ENCODE measurements around the gene FAR2. TPM values are rescaled to one million over a fixed set of nuclear protein-coding genes. Genes with fewer than 3 reads are reported as not detected.

Gene FAR2
- polyA plus RNA-seq, 1 donor (not counting 4 experiments of a cell fraction or from before 2014, with no cell fraction given) = 9.2 TPM

DNA sequence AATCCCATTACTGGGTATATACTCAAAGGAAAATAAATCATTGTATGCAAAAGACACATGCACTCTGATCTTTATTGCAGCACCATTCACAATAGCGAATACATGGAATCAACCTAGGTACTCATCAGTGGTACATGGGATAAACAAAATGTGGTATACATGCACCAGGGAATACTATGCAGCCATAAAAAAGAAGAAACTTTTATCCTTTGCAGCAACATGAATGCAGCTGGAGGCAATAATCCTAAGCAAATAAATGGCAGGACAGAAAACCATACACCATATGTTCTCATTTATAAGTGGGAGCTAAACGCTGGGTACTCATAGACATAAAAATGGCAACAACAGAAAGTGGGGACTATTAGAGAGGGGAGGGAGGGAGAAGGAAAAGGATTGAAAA is 216.0 kb downstream of the FAR2 start:
- Histone ChIP-seq H3K9me1 (ENCODE audit: control insufficient read depth, extremely low read depth, insufficient read depth, low read length) (no peaks in the 10 kb centered on the region), H3K79me2 (ENCODE audit: control insufficient read depth, insufficient read depth, low read length) (peaks cover 3% of the 10 kb centered on the region), H3K4me2 (ENCODE audit: control insufficient read depth, extremely low read depth, insufficient read depth, low read depth, low read length) (no peak overlapping the region), H3K9ac (ENCODE audit: control insufficient read depth, extremely low read depth, insufficient read depth, low read length) (no peak overlapping the region), H3K27ac (ENCODE audit: control insufficient read depth, insufficient read depth, low read length) (no peak overlapping the region), H4K20me1 (ENCODE audit: control insufficient read depth, extremely low read depth, insufficient read depth, low read length) (no peaks in the 10 kb centered on the region), H2AFZ (ENCODE audit: control insufficient read depth, low read length) (no peak overlapping the region), H3K27me3 (ENCODE audit: control insufficient read depth, extremely low read depth, insufficient read depth, low read length) (no peaks in the 10 kb centered on the region), H3K4me1 (ENCODE audit: control insufficient read depth, extremely low read depth, insufficient read depth, low read length) (no peaks in the 10 kb centered on the region), H3K9me3 (ENCODE audit: control insufficient read depth, low read depth, low read length) (no peaks in the 10 kb centered on the region), H3K36me3 (ENCODE audit: control insufficient read depth in 2 of 2, extremely low read depth in 1 of 2, insufficient read depth in 2 of 2, low read length in 2 of 2) (peaks cover 2 to 5% of the 10 kb centered on the region in 2 experiments), H3K4me3 (ENCODE audit: control insufficient read depth in 2 of 3, extremely low read depth in 1 of 3, insufficient read depth in 2 of 3, low read depth in 1 of 3, low read length in 3 of 3) (no peak overlapping the region)
- dilution Hi-C loops (cut with MboI; ENCODE audit: extremely low pct_ligation_motif_present, low sequenced_read_pairs) = no loop called here
- TF ChIP-seq, protein P1, sequence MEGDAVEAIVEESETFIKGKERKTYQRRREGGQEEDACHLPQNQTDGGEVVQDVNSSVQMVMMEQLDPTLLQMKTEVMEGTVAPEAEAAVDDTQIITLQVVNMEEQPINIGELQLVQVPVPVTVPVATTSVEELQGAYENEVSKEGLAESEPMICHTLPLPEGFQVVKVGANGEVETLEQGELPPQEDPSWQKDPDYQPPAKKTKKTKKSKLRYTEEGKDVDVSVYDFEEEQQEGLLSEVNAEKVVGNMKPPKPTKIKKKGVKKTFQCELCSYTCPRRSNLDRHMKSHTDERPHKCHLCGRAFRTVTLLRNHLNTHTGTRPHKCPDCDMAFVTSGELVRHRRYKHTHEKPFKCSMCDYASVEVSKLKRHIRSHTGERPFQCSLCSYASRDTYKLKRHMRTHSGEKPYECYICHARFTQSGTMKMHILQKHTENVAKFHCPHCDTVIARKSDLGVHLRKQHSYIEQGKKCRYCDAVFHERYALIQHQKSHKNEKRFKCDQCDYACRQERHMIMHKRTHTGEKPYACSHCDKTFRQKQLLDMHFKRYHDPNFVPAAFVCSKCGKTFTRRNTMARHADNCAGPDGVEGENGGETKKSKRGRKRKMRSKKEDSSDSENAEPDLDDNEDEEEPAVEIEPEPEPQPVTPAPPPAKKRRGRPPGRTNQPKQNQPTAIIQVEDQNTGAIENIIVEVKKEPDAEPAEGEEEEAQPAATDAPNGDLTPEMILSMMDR (optimal IDR thresholded peaks at IDR 0.05 in 1 of 3, IDR thresholded peaks at IDR 0.05 in 1 of 3, conservative IDR thresholded peaks at IDR 0.05 in 1 of 3; ENCODE audit: extremely low read depth in 1 of 3, insufficient read depth in 2 of 3, low read length in 3 of 3) = no peak
- no peak for TF ChIP-seq EZH2 (IDR thresholded peaks at IDR 0.05; ENCODE audit: low read length)
- FAIRE-seq (no peak), DNase-seq (ENCODE audit: low read depth, low spot score) (no peak)

DNA sequence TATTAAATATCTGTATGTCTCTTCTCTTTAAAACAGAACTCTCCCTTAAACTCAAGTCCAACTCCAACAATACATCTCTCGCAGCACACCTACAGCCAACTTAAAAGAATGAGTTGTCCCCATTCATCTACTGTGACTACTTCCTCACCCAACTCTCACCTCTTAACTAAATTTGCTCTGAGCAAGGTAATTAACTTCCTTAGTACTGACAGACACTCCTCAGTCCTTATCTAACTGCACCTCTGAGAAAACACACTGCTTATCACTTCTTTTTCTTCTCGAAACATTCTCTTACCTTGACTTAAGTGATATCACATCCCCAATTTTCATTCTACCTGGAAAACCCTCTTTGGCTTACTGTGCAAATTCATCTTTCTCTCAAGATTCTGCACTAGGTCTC is 224.9 kb downstream of the FAR2 start:
- Histone ChIP-seq H3K4me3 (ENCODE audit: control insufficient read depth in 2 of 3, extremely low read depth in 1 of 3, insufficient read depth in 2 of 3, low read depth in 1 of 3, low read length in 3 of 3) (no peak overlapping the region), H4K20me1 (ENCODE audit: control insufficient read depth, extremely low read depth, insufficient read depth, low read length) (no peaks in the 10 kb centered on the region), H3K9me3 (ENCODE audit: control insufficient read depth, low read depth, low read length) (no peaks in the 10 kb centered on the region), H3K79me2 (ENCODE audit: control insufficient read depth, insufficient read depth, low read length) (peaks cover 66% of the 10 kb centered on the region), H3K9ac (ENCODE audit: control insufficient read depth, extremely low read depth, insufficient read depth, low read length) (no peak overlapping the region), H2AFZ (ENCODE audit: control insufficient read depth, low read length) (no peak overlapping the region), H3K36me3 (ENCODE audit: control insufficient read depth in 2 of 2, extremely low read depth in 1 of 2, insufficient read depth in 2 of 2, low read length in 2 of 2) (peaks cover under 1 to 11% of the 10 kb centered on the region in 2 experiments), H3K27me3 (ENCODE audit: control insufficient read depth, extremely low read depth, insufficient read depth, low read length) (no peaks in the 10 kb centered on the region), H3K9me1 (ENCODE audit: control insufficient read depth, extremely low read depth, insufficient read depth, low read length) (no peaks in the 10 kb centered on the region), H3K27ac (ENCODE audit: control insufficient read depth, insufficient read depth, low read length) (no peak overlapping the region), H3K4me1 (ENCODE audit: control insufficient read depth, extremely low read depth, insufficient read depth, low read length) (no peaks in the 10 kb centered on the region), H3K4me2 (ENCODE audit: control insufficient read depth, extremely low read depth, insufficient read depth, low read depth, low read length) (no peak overlapping the region)
- no peak for DNase-seq (ENCODE audit: low read depth, low spot score)
- dilution Hi-C loops (cut with MboI; ENCODE audit: extremely low pct_ligation_motif_present, low sequenced_read_pairs) = no loop called here
- FAIRE-seq = no peak
- no peak for TF ChIP-seq EZH2 (IDR thresholded peaks at IDR 0.05; ENCODE audit: low read length)
- TF ChIP-seq, protein P1 (optimal IDR thresholded peaks at IDR 0.05 in 1 of 3, IDR thresholded peaks at IDR 0.05 in 1 of 3, conservative IDR thresholded peaks at IDR 0.05 in 1 of 3; ENCODE audit: extremely low read depth in 1 of 3, insufficient read depth in 2 of 3, low read length in 3 of 3) = no peak

All from keratinocyte (primary cell).